ENCODE results near the gene ADAMTS15.

ADAMTS15 gene

DNA sequence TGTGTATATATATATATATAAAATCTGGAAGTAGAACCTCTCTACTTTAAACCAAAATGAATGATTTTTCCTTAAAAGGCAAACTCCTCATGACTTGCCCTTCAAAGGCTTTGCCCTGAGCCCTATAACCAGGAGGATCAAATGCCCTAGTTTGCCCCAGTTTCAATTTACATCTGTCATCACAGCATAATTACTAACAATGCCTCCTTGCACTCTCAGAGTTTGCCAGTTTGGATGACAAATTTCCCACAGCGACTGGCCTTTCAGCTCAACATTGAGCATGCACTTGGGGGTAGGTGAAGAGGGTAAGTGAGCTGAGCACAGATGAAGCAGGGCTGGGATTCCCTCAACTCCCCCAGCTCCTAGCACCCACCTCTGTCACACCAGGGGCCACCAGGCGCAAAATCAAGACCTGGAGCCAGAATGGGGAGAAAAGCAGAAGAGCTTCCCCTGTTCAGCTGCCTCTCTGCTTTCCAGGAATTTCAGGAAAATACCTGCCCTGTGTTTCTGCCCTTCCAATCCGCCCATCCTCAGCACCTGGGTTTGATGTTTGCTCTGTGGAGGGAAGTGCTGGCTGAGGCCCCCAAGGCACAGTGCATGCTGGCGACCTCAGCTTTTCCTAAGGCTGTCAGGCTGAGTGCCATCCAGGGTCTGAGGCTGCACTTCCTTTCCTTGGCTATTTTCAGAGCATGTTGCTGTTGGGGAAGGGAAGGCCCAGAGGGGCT lies 67.5 kb downstream of the ADAMTS15 start:
- no peak for DNase-seq

DNA sequence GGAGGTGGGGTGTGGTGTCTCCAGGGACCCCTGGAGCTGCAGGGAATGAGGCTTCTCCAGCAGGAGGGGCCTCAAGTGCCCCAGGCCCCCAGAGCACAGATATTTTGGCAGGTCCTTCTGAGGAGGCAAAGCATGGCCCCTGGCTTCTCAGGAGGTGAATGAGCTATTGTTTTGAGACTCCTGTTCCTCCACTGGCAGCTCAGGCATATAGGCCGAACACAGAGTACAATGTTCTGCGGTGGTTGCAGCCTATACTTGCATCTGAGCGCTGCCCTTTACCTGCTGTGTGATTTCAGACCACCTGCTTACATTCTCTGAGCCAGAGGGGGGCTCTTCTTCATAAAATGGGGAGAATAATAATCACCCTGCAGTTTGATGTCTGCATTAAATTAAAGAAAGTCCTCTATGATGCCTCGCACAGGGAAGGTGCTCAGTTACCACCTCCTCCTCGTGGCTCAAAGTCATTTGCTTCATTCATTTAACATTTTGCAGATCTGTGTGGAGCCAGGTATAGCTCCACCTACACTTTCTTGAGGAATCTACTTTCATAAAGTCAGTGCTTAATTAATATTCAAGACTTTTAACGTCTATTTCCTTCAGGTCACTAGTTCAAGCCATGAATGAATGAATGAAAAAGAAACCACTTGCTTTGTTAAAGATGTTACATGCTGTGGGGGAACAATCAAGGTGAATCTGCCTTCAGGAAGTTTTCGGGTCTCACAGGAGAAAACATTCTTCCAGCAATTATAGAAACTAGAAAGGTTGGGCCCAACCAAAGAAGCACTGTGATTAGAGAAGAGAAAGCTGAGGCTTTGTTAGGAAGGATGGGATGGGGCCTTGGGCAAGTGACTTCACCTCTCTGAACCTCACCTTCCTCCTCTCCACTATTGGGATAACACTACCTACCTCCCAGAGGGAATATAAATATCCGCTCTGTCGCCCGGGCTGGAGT lies 68.4 kb downstream of the ADAMTS15 start:
- DNase-seq: no peak

DNA sequence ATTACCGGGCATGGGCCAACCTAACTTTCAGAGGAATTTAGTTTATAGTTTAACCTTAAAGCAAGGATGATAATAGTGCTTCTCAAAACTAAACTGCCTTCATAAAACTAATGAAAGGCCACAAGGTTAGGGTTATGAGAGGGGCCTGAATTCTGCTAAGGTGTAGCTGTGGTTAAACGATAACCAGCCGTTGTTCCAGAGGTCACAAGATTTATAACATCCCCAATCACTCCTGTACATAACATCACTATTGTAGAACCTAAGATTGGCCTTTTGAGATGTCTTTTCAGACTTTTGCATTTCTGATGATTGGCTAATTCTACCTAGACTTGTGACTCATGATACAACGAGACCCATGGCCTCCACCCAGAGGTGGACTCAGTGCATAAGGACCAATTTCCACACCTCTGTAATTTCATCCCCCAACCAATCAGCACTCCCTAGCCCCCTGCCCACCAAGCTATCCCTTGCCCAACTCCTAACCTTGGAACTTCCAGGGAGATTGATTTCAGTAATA lies 69.8 kb downstream of the ADAMTS15 start:
- DNase-seq: no peak

DNA sequence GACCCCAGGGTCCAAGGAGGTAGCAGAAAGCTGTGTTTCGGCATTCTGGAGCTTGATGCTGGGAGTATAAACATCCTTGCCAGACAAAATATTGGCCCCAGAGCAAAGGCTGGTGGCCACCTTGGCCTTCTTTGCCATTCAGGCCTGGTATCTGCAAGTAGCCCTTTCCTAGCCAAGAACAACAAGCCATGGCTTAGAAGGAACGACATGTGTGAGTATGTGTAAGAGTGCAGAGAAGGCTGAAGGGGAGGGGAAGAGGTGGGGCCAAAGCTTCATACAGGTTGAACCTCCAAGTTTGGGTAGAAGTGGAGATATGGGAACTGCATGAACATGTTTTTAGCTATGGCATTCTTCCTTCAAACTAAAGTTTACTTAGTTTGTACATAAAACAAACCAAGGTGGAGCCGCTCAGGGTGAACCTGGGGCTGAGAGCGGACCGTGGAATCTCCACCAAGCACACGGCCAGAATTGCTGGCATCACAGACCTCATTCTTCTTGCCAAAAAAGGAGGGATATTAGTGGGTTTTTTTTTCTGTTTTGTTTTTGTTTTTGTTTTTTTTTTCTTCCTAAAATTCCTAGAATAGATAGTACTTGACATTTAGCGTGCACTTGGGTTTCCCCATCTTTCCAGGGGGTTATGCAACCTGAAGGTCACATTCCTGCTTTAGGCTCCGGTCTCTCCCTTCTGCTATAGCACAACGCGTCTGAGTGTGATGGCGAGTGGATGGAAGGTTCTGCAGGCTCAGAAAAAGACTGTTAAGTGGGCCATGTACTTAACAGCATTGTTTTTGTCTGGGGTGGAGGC lies 70.9 kb downstream of the ADAMTS15 start:
- DNase-seq: no peak

DNA sequence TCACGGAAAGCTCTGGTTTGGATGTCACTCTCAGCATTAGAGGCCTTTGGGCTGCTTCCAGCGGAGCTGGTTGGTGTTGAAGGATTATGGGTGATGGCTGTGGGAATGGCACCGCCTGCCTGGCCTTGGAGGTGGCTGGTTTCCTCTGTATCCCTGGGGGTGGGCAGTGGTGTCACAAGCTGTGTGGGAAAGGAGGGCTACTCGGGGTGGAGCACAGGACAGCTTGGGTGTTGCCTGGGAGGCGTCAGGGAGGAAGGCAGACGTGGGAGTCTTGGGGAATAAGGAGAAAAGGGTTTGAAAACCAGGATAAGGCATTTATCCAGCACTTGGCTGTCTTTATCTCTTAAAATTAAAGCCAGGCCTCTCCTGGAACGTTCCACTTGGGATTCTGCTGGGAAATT lies 71.8 kb downstream of the ADAMTS15 start:
- DNase-seq: no peak

DNA sequence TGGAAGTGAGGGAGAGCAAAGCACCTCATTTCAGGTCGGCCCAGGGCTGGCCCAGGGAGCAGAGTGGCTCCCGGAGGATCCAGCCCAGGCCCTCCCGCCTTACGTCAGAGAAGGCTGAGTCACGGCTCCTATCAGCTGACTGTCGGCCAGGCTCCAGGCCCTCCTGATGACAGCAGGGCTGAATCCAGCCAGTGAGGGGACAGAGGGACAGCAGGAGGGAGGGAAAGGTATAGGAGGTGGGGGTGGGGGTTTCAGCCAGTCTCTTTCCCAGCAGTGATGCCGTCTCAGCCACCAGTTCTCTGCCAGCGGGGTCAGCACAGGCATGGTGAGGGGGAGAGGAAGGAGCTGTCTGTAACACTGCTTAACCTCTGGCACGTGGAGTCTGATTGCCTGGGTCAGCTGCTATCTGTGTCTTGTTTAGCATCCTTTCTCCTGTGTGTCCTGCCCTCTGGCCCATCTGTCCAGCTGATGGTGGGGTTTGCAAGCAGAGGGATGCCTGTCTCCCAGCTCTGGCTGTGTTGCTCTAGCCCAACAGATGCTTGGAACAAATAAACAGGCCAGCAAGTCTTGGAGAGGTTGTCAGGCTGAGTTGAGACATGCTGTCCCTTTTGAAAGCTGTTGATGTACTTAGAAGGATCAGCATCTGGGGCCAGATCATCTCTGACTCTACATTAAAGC lies 74.0 kb downstream of the ADAMTS15 start:
- DNase-seq: no peak

DNA sequence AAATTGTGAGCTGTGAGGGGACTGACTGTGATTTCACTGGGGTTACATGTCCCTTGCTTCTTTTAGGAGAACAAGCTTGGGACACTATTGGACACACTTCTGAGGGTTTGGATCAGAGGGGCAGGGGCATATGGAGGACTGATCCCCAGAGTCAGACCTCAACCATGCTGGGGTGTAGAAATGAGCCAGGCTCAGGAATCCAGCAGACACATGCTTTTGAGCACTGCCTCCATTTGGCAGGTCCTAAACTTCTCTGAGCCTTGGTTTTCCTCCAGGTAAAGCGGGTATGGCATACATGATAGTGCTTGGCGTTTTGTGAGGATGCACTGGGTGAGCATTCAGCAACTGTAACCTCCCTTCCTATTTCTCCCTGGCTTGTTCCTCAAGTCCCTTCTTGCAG lies 74.7 kb downstream of the ADAMTS15 start:
- no peak for DNase-seq

DNA sequence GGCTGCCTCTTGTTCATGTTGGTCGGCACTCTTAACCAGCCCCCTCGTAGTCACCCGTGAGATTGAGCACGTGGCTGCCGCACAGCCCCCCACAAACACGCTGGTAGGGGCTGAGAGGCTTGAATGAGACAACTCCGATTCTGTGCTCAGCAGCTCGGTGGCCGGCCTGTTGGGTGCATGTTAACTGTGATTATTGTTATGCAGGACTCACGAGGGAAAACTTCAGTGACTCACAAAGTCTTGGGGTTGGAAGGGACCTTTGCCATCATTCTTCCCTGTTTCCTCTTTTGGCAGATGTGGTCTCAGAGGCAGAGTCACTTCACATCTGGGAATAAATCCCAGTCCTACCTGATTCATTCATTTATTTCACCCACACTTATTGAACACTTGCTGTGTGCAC lies 75.2 kb downstream of the ADAMTS15 start:
- DNase-seq: no peak

DNA sequence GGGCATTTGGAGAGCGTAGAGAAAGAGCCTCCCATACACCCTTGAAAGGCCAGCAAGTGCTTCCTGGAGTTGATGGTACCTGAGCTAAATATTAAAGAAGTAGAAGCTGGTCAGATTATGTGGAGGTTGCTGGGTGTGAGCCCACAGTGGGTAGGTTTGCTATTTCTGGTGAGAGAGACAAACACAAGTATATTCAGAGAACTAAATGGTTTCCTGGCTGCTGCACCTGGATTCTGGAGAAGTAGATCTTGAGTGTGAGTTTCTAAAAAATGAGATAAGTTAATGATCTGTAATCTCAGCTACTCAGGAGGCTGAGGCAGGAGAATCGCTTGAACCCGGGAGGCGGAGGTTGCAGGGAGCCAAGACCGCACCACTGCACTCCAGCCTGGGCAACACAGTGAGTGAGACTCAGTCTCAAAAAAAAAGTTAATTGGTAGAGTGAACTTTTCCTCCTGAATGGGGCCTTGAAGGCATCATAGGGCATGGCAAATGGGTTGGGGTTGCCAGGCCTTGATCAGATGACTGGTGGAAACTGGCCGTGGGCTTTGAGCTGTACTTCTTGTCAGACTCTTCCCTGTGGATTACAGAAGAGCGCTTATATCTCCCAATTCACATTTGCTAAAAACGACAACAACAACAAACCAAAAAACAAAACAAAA lies 75.8 kb downstream of the ADAMTS15 start:
- DNase-seq: no peak

DNA sequence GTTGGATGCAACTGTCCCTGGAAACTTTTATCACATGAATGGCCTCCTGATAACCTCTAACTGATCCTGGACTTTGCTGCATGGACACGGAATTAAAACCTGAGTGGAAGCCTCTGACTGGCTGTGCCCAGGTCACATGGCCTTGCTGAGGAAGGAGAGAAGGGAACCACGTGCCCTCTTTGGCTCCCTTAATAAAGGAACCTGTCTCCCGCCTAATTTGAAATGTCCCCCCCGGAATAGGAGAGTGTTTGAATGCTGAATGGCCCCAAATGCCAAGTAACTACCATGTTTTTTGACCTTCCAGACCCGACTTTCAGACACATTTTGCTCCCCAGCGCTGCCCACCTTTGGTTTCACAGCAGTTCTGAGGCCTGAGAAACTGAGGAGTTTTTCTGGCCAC lies 76.9 kb downstream of the ADAMTS15 start:
- no peak for DNase-seq
